Posterior cingulate gyrus (tissue), 11 donors: ENCODE results near the gene BARD1.
"Not testable (repeated sequence)": the region's sequence is repeated elsewhere in the genome, so short reads cannot be mapped to it uniquely, and the experiment has no call there.

Experiments used
- DNase-seq, 10 donors: peaks; one replicate each; pipeline versions ENCODE4 v3.0.0 to v3.0.0-alpha.2; 2020 to 2021; ENCODE audit warnings: mixed read lengths in 3 of 10
- intact Hi-C: fragments of 100-400 bp; cut with DNase I; formaldehyde crosslinking; loops from one replicate; pipeline ENCODE4 v1.15.1; 2023

BARD1 gene

DNA sequence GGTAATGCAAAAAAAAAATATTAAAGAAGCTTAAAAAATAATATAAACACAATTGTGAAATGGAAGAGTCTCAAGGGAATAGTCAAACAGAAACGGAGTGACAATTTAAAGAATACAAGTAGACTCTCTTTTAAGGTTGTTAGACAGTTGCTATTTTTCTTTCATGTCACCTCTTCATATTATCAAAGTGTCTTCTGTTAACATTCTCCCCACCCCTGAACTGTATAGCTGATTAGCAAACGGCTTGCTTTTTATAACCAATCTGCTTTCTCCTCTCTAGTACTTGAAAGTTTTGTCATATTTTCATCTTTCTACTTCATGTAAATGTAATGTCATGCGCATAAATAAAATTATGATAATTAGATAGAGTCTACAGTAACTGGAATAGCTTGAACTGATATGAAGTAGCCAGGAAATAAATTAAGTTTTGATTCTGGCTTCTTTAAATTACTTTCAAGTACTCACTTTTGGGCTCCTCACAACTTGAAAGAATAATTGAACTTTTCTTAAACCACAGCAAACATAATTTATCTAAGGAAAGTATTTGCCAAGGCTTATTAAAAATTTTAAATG lies 37.0 kb downstream of the BARD1 start:
- no peak for DNase-seq
- intact Hi-C loops: no loop called here

DNA sequence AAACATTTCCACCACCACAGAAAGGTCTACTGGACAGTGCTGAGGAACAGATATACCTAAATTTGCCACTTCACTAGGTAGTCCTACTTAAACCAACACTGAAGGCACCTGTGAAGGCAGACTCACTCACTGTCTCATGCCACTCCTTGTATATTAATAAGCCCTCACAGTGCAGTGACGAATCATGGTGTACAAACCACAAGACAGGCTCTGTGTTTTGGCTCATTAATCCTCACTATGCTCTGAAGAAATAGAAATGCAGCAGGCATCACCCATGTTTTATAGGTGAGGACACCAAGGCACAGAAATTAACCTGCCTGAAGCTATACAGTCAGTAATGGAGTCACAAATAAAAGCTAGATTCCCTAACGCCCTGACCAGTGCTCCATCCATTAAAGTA lies 44.3 kb downstream of the BARD1 start:
- DNase-seq: no peak
- intact Hi-C loops: no loop called here

DNA sequence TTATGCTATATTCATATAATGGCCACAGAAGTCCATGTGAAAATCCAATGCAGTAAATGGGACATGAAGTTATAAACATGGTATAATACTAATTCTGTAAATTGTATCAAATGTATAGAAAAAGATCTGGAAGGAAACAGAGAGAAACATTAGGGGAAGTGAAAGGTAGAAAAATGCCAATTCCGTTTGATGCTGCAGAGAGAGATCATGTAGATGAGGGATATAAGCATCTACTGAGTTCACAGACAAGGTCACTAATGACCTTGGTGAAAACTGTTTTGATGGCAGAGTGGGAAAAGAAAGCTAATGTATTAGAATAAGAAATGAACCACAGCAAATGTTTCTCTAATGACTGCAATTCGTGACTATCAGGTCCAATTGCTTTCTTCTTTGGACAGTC lies 56.0 kb downstream of the BARD1 start:
- DNase-seq: no peak
- intact Hi-C loops: no loop called here

GRCh38 chr2:214750529-214750928 lies 59.0 kb downstream of the BARD1 start:
- DNase-seq: no peak
- intact Hi-C loops: no loop called here

GRCh38 chr2:214747992-214748391 lies 61.5 kb downstream of the BARD1 start:
- no peak for DNase-seq
- intact Hi-C loops: no loop called here

- no peak for DNase-seq
- intact Hi-C loops: no loop called here
Observed at GRCh38 chr2:214742119-214742518, 67.4 kb downstream of the BARD1 start.

- intact Hi-C loops: no loop called here
- DNase-seq: no peak
Observed at GRCh38 chr2:214740867-214741395, 68.6 kb downstream of the BARD1 start.

- intact Hi-C loops: no loop called here
- DNase-seq: no peak
Observed at GRCh38 chr2:214737188-214737587, 72.3 kb downstream of the BARD1 start.

DNA sequence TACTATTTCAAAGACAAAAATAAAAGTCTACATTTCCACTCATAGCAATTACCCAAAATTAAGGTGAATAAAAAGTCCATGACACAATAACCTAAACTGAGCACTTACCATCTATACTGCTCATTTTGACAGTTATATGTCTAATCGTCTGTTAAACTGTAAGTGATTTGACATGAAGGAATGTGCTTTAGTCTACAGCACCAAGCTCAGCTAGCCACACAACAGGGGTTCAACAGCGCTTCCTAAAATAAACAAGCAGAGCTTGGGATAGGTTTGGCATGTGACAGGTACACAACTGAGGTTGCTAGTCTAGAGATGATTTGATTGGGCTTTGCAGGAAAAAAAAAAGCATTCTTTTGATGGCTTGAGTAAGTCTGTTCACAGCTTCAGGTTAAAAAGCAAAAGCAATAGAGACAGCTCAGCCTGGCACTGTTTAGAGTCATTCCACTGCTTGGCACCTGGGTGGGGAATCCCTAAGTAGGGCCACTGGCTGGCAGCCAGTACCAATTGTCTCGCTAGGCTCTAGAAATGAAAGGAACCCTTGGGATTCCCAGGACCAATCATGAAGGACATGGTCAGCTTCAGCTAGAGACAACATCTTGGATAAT lies 78.6 kb downstream of the BARD1 start:
- intact Hi-C loops: no loop called here

DNA sequence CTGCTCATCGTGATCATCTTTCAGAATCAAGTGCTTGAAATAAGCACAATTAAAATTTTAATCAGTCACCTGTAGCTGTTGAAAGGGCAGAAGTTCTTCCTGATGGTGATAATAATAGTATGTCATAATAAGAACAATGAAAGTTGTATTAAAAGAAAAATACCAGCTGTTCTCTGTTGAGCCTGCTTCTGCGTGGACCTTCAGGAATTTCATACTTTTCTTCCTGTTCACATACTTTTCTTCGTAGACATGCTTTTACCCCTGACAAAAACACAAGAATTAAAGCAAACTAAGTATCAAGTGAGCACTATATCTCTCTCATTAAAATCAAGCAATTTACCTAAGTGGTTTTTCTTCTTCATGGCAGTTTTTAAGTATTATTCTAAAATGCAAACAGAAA lies 79.2 kb downstream of the BARD1 start:
- intact Hi-C loops: no loop called here
- no peak for DNase-seq

More for the DNA sequence above, 78.6 kb downstream of the BARD1 start:
- no peak for DNase-seq

DNA sequence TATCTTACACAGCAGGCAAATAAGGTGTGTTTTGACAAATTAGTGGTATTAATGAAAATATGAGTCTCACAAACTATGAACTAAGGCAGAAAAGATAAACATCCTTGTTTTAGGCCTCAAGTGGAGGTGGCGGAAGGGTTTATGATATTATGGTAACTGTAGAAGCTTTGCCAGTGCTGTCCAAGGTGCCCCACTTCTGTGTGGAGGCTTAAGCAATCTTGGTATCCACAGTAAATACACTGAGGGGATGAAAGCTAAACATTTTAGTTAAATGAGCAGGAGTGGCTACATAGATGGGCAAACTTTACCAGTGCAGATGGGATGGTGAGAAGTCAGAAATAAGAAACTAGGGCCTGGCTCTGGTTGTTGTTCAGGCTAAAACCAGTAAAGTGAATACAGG lies 84.7 kb downstream of the BARD1 start:
- DNase-seq: no peak
- intact Hi-C loops: no loop called here

GRCh38 chr2:214717837-214718236 lies 91.6 kb downstream of the BARD1 start:
- DNase-seq, intact Hi-C loops: not testable (repeated sequence)

- DNase-seq: peak in 1 of 10 donors; percentile 62
- intact Hi-C loops: no loop called here
Observed at GRCh38 chr2:214716811-214717560, 92.5 kb downstream of the BARD1 start.

GRCh38 chr2:214715025-214715424 lies 94.5 kb downstream of the BARD1 start:
- no peak for DNase-seq
- intact Hi-C loops: no loop called here

- intact Hi-C loops: no loop called here
- no peak for DNase-seq
Observed at GRCh38 chr2:214713080-214713830, 96.2 kb downstream of the BARD1 start.

DNA sequence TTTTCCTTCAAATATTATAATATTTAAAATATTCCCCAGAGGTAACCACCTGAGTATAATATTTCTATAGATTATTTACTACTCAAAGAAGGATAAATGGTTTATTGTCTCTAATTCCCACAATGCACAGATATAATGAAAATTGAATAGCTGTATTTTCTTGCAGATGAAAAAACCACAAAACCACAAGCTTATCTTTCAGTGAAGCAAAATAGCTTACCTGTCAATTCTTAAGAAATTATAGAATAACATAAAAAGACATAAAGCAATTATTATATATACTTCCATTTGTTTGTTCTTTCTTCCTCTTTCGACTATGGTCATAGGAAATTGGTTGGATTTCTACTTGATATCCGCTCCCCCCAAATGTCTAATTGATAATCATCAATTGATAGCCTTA lies 98.8 kb downstream of the BARD1 start:
- intact Hi-C loops: no loop called here
- DNase-seq: no peak

DNA sequence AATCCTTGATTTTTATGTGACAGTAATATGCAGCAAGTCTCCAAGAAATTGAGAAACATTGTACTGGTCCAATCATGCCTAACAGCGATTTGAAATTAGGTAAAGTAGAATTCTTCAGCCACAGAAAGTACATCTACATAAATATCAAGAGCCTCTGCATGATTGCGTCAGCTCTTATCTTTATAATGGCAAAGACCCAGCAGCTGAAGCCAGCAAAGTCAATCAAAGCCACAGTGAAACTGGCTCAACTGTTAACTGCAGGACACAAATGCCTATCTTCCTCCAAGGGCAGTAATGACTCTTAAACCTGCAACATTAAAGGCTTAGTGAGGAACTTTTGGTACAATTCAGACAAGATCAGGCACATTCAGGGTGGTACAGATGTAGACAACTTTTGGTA lies 102.5 kb downstream of the BARD1 start:
- no peak for DNase-seq
- intact Hi-C loops: no loop called here

GRCh38 chr2:214699236-214699635 lies 110.2 kb downstream of the BARD1 start:
- intact Hi-C loops: no loop called here
- no peak for DNase-seq

GRCh38 chr2:214696681-214697080 lies 112.8 kb downstream of the BARD1 start:
- intact Hi-C loops: no loop called here
- DNase-seq: peak in 1 of 10 donors; percentile 64

GRCh38 chr2:214695789-214696188 lies 113.7 kb downstream of the BARD1 start:
- no peak for DNase-seq

GRCh38 chr2:214683557-214683956 lies 125.9 kb downstream of the BARD1 start:
- DNase-seq, intact Hi-C loops: not testable (repeated sequence)

More at GRCh38 chr2:214695789-214696188, 113.7 kb downstream of the BARD1 start:
- intact Hi-C loops: no loop called here
